WTC11 (cell line): ENCODE results near the gene XRCC4. TPM values are rescaled to one million over a fixed set of nuclear protein-coding genes. Genes with fewer than 3 reads are reported as not detected.

Source experiments
- ATAC-seq: fragments of 200-7000 bp; cut with Tn5 transposase; 2 replicates; pipeline ENCODE4 v1.10.0; 2021; ENCODE audit warnings: mild to moderate bottlenecking, moderate library complexity
- CTCF ChIA-PET: fragments of 300-600 bp; sonication (Branson Sonifier 250); formaldehyde crosslinking; loops from one replicate; lab custom pipeline; 2021; ENCODE audit warnings: antibody characterized with exemption; lab: Charles Lee
- POLR2A ChIA-PET: fragments of 350-600 bp; sonication (Branson Sonifier 250); formaldehyde crosslinking; loops from one replicate; lab custom pipeline; 2021; ENCODE audit warnings: antibody characterized with exemption; lab: Charles Lee
- DNase-seq: peaks from one replicate; pipeline ENCODE4 v3.0.0; 2021; ENCODE audit warnings: low spot score
- H3K27ac Mint-ChIP-seq: 2 replicates; pipeline ENCODE4 v1.8.0; 2021; ENCODE audit warnings: mixed read lengths
- H3K27me3 Mint-ChIP-seq: 2 replicates; pipeline ENCODE4 v1.8.0; 2021; ENCODE audit warnings: low read depth, mild to moderate bottlenecking, moderate library complexity, mixed read lengths
- H3K36me3 Mint-ChIP-seq: 2 replicates; pipeline ENCODE4 v1.8.0; 2021; ENCODE audit warnings: mixed read lengths
- H3K4me1 Mint-ChIP-seq: 2 replicates; pipeline ENCODE4 v1.8.0; 2022; ENCODE audit warnings: mixed read lengths
- H3K4me3 Mint-ChIP-seq: 2 replicates; pipeline ENCODE4 v1.8.0; 2021; ENCODE audit warnings: mild to moderate bottlenecking, moderate library complexity, mixed read lengths
- H3K9me3 Mint-ChIP-seq: 2 replicates; pipeline ENCODE4 v1.8.0; 2021; ENCODE audit warnings: mixed read lengths
- ATF2 ChIP-seq: sonication (generic); formaldehyde crosslinking; IDR thresholded peaks from 2 replicates; pipeline ENCODE4 v1.8.1; 2022; ENCODE audit warnings: low read depth, missing genetic modification reagents, borderline replicate concordance
- ATF3 ChIP-seq: sonication (generic); formaldehyde crosslinking; conservative IDR thresholded peaks from 2 replicates; pipeline ENCODE4 v1.8.1; 2022; ENCODE audit warnings: mild to moderate bottlenecking, missing genetic modification reagents
- CREB1 ChIP-seq: sonication (generic); formaldehyde crosslinking; IDR thresholded peaks from 2 replicates; pipeline ENCODE4 v1.8.0; 2023; ENCODE audit warnings: mild to moderate bottlenecking, missing genetic modification reagents
- CREM ChIP-seq: sonication (generic); formaldehyde crosslinking; IDR thresholded peaks from 2 replicates; pipeline ENCODE4 v1.8.1; 2022; ENCODE audit warnings: mild to moderate bottlenecking, missing genetic modification reagents, moderate library complexity
- E2F4 ChIP-seq: sonication (generic); formaldehyde crosslinking; IDR thresholded peaks from 2 replicates; pipeline ENCODE4 v1.8.1; 2022; ENCODE audit warnings: low read depth, mild to moderate bottlenecking, moderate library complexity, missing genetic modification reagents, borderline replicate concordance
- ETV6 ChIP-seq: sonication (generic); formaldehyde crosslinking; IDR thresholded peaks from 2 replicates; pipeline ENCODE4 v1.8.1; 2022; ENCODE audit warnings: mild to moderate bottlenecking, missing genetic modification reagents
- HMGXB4 ChIP-seq: sonication (generic); formaldehyde crosslinking; IDR thresholded peaks from 2 replicates; pipeline ENCODE4 v1.8.1; 2023; ENCODE audit warnings: mild to moderate bottlenecking, moderate library complexity, missing genetic modification reagents
- JUN ChIP-seq: sonication (generic); formaldehyde crosslinking; IDR thresholded peaks from 2 replicates; pipeline ENCODE4 v1.8.0; 2023; ENCODE audit warnings: mild to moderate bottlenecking, missing genetic modification reagents
- MAX ChIP-seq: sonication (generic); formaldehyde crosslinking; IDR thresholded peaks from 2 replicates; pipeline ENCODE4 v1.8.0; 2022; ENCODE audit warnings: mild to moderate bottlenecking, missing genetic modification reagents
- NFE2L1 ChIP-seq: sonication (generic); formaldehyde crosslinking; IDR thresholded peaks from 2 replicates; pipeline ENCODE4 v1.8.1; 2023; ENCODE audit warnings: missing genetic modification reagents
- NFYB ChIP-seq: sonication (generic); formaldehyde crosslinking; conservative IDR thresholded peaks from 2 replicates; pipeline ENCODE4 v1.8.0; 2022; ENCODE audit warnings: low read depth, missing genetic modification reagents
- OVOL2 ChIP-seq: fragments of 250-450 bp; sonication (Bioruptor Pico); IDR thresholded peaks from 2 replicates; pipeline ENCODE4 v1.9.0; 2021; ENCODE audit warnings: mild to moderate bottlenecking, borderline replicate concordance
- PREB ChIP-seq: sonication (generic); formaldehyde crosslinking; IDR thresholded peaks from 2 replicates; pipeline ENCODE4 v1.8.1; 2022; ENCODE audit warnings: mild to moderate bottlenecking, missing genetic modification reagents, moderate library complexity, borderline replicate concordance
- RELA ChIP-seq: sonication (generic); formaldehyde crosslinking; IDR thresholded peaks from 2 replicates; pipeline ENCODE4 v1.8.1; 2022; ENCODE audit warnings: missing genetic modification reagents, mild to moderate bottlenecking, borderline replicate concordance
- USF2 ChIP-seq: sonication (generic); formaldehyde crosslinking; IDR thresholded peaks from 2 replicates; pipeline ENCODE4 v1.8.1; 2023; ENCODE audit warnings: mild to moderate bottlenecking, missing genetic modification reagents, moderate library complexity
- ZBTB21 ChIP-seq: sonication (generic); formaldehyde crosslinking; IDR thresholded peaks from 2 replicates; pipeline ENCODE4 v1.8.1; 2023; ENCODE audit warnings: mild to moderate bottlenecking, missing genetic modification reagents, borderline replicate concordance
- ZBTB43 ChIP-seq: sonication (generic); formaldehyde crosslinking; IDR thresholded peaks from 2 replicates; pipeline ENCODE4 v1.8.1; 2023; ENCODE audit warnings: mild to moderate bottlenecking, missing genetic modification reagents
- ZNF232 ChIP-seq: sonication (generic); formaldehyde crosslinking; IDR thresholded peaks from 2 replicates; pipeline ENCODE4 v1.8.0; 2022; ENCODE audit warnings: mild to moderate bottlenecking, missing genetic modification reagents
- ZNF317 ChIP-seq: sonication (generic); formaldehyde crosslinking; IDR thresholded peaks from 2 replicates; pipeline ENCODE4 v1.8.1; 2023; ENCODE audit warnings: low read depth, mild to moderate bottlenecking, moderate library complexity, missing genetic modification reagents, borderline replicate concordance
- total RNA-seq: library from RNA; stranded (reverse); gene quantifications from 3 replicates; pipeline ENCODE4 v1.2.3, GENCODE V29; 2021

Gene XRCC4
- total RNA-seq, 1 experiment from 2014 or later, result 13.5 TPM

- no peak for TF ChIP-seq USF2 (CRISPR knock-in tag)
- no peak for TF ChIP-seq NFE2L1 (CRISPR knock-in tag)
Measured at GRCh38 chr5:83093692-83094091, 16.3 kb downstream of the XRCC4 start (continued).

GRCh38 chr5:83095163-83095956, 18.0 kb downstream of the XRCC4 start:
- no peak for TF ChIP-seq RELA (CRISPR knock-in tag)
- no peak for TF ChIP-seq OVOL2
- no peak for TF ChIP-seq ATF3
- TF ChIP-seq ZBTB43, result no peak
- TF ChIP-seq CREM (CRISPR knock-in tag), result no peak
- TF ChIP-seq CREB1 (CRISPR knock-in tag), result no peak
- no peak for TF ChIP-seq ETV6 (CRISPR knock-in tag)
- TF ChIP-seq ZNF232, result no peak
- no peak for TF ChIP-seq JUN (CRISPR knock-in tag)
- TF ChIP-seq ZBTB21, result no peak
- TF ChIP-seq PREB, result no peak
- TF ChIP-seq MAX, result no peak
- TF ChIP-seq ZNF317 (CRISPR knock-in tag), result no peak
- no peak for TF ChIP-seq NFYB
- TF ChIP-seq, all 79 proteins: peak for 0
- H3K9me3 Mint-ChIP-seq, result peaks cover 41% of the 10 kb centered on the region
- peaks cover 19% of the 10 kb centered on the region for H3K4me1 Mint-ChIP-seq
- DNase-seq (no peak), ATAC-seq (no peak)
- H3K36me3 Mint-ChIP-seq, result peaks cover 44% of the 10 kb centered on the region
- H3K4me3 Mint-ChIP-seq, result no peak overlapping the region
- ChIA-PET CTCF (no interaction called here), POLR2A (interaction anchor here (0.6 kb wide), 1 partner anchor 420 kb away, joined by 5 read pairs; no protein-coding TSS in a partner anchor)
- 0 out of 2 replicates have a peak, but pooled peaks cover 2% of the 10 kb centered on the region for H3K27me3 Mint-ChIP-seq
- no peak overlapping the region for H3K27ac Mint-ChIP-seq

GRCh38 chr5:83095957-83096539, 18.7 kb downstream of the XRCC4 start:
- Mint-ChIP-seq H3K27me3 (0 out of 2 replicates have a peak, but pooled peaks cover 2% of the 10 kb centered on the region), H3K36me3 (peaks cover 39% of the 10 kb centered on the region), H3K4me3 (no peak overlapping the region), H3K4me1 (peaks cover 19% of the 10 kb centered on the region), H3K9me3 (peaks cover 35% of the 10 kb centered on the region)
- ATAC-seq, result no peak
- POLR2A ChIA-PET, result no interaction called here
- no peak for DNase-seq
- CTCF ChIA-PET, result no interaction called here
- no peak for TF ChIP-seq HMGXB4
- TF ChIP-seq E2F4 (CRISPR knock-in tag), result no peak
- TF ChIP-seq ATF2 (CRISPR knock-in tag), result no peak
- no peak for TF ChIP-seq ATF3
- no peak for TF ChIP-seq USF2 (CRISPR knock-in tag)
- TF ChIP-seq ZBTB21, result no peak
- TF ChIP-seq ZNF317 (CRISPR knock-in tag), result no peak
- TF ChIP-seq, all 79 proteins: peak for 0
- no peak overlapping the region for H3K27ac Mint-ChIP-seq
